ENCODE data around the gene ANKRD13B.
"Not testable (repeated sequence)": the region's sequence is repeated elsewhere in the genome, so short reads cannot be mapped to it uniquely, and the experiment has no call there.

ANKRD13B gene

DNA sequence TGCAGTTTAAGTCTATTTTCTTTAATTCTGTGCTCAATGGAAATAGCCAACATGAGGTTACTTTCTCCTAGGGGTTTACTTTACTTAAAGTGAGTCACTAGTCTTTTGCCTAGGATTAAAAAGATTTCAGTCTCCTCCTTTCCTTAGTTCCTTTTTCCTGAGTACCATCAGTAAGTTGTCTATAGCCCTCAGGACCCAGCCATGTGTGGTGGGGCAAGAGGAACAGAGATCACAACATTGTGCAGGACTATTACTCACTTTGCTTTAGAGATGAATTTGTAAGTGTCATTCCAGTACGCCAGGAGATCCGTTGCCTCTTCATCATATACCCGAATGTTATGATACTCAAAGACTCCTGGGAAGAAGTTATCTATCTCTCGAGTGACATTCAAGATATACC lies 57.5 kb downstream of the ANKRD13B start:
- no peak for DNase-seq

DNA sequence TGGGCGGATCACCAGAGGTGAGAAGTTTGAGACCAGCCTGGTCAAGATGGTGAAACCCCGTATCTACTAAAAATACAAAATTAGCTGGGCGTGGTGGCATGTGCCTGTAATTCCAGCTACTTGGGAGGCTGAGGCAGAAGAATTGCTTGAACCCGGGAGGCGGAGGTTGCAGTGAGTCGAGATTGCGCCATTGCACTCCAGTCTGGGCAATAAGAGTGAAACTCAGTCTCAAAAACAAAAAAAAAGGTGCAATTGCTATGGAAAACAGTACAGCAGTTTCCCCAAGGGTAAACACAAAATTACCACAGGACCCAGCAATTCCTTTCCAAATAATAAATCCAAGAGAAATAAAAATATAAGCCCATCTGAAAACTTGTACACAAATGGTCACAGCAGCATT lies 59.0 kb downstream of the ANKRD13B start:
- not testable (repeated sequence) for DNase-seq

DNA sequence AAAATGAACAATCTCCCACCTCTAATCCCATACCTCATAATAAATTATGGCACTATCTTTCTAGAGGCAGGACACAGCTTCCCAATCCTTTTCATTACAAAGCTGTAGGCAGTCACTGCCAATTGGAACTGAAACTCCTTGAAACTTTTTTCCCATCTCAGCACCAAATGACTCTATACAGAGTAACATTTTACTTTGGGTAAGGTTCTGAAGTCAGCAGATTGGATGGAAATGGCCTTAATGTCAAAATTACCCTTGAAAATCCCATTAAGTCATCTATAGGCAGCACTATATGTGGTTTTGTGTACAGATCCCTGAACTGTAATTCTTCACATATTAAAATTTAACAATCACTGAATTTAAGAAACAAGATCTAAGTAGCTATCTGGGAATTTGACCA lies 60.0 kb downstream of the ANKRD13B start:
- DNase-seq = no peak

GRCh38 chr17:29653995-29654714 lies 61.2 kb downstream of the ANKRD13B start:
- DNase-seq = no peak

GRCh38 chr17:29655323-29655722 lies 62.4 kb downstream of the ANKRD13B start:
- DNase-seq = no peak

- DNase-seq = no peak
These were observed 66.2 kb downstream of the ANKRD13B start for GRCh38 chr17:29659155-29659554.

- no peak for DNase-seq
These were observed 68.3 kb downstream of the ANKRD13B start for GRCh38 chr17:29661213-29661612.

GRCh38 chr17:29663155-29663554 lies 70.2 kb downstream of the ANKRD13B start:
- DNase-seq = no peak

All from activated CD8-positive, alpha-beta memory T cell treated with anti-CD3 and anti-CD28 coated beads, Interleukin-2, amount 50 U/mL, for 4 hours (primary cell).